ENCODE data around the gene SFPQ. TPM values are rescaled to one million over a fixed set of nuclear protein-coding genes. Genes with fewer than 3 reads are reported as not detected.
A peak's percentile ranks its signal among the peaks of the same experiment; 100 is the strongest.

The SFPQ gene
- total and polyA plus RNA-seq, 12 donors, result 80.0 to 224 (median 95.2) TPM

DNA sequence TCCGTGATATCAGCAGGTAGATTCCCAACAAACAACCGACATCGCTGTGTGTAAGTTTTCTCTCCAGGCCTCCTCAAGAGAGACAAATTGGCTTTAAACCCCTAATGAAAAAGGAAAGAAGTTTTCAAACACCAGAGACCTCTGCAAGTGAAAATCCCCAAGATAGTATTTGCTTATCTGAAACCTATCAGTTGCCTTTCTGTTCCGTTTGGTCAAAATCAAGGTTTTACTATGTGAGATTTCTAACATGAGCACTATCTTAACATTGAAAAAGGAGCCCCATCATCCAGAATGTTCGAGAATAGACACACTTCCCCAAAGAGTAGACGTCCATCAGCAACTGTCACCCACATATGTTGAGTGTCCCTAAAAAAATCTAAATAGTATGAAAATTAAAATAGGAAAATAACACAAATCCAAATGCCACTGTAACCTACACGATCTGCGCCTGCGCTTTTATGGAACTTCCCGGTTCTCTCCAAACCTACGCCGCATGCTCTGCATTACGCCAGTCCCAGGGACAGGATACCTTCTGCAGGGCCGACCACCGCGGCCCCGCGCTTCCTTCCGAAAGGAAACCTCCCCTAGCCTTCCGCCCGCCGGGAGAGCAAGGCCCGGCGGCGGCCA, 1.4 kb downstream of the SFPQ start:
- H3K27ac ChIP-seq, result peak overlapping the region in 9 of 10 donors; percentile 97 to 100 (median 99)
- H3K4me1 ChIP-seq, result peaks cover 12 to 55% (median 52%) of the 10 kb centered on the region in 9 donors
- no peak for DNase-seq
- no peak for ATAC-seq
- peak overlapping the region; percentile 82 to 100 (median 98) for H3K4me3 ChIP-seq
- no peaks in the 10 kb centered on the region for H3K27me3 ChIP-seq
- TF ChIP-seq, protein P1, sequence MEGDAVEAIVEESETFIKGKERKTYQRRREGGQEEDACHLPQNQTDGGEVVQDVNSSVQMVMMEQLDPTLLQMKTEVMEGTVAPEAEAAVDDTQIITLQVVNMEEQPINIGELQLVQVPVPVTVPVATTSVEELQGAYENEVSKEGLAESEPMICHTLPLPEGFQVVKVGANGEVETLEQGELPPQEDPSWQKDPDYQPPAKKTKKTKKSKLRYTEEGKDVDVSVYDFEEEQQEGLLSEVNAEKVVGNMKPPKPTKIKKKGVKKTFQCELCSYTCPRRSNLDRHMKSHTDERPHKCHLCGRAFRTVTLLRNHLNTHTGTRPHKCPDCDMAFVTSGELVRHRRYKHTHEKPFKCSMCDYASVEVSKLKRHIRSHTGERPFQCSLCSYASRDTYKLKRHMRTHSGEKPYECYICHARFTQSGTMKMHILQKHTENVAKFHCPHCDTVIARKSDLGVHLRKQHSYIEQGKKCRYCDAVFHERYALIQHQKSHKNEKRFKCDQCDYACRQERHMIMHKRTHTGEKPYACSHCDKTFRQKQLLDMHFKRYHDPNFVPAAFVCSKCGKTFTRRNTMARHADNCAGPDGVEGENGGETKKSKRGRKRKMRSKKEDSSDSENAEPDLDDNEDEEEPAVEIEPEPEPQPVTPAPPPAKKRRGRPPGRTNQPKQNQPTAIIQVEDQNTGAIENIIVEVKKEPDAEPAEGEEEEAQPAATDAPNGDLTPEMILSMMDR (IDR thresholded peaks at IDR 0.05), result no peak
- no peaks in the 10 kb centered on the region for H3K9me3 ChIP-seq
- intact Hi-C loops (cut with DNase I), result loop anchor here in 5 of 10 donors (5.0 to 10.0 kb wide), 4 partner anchors 73 to 371 kb away; partner anchors contain the start of genes KIAA0319L (in 2 of the 5), NCDN (in 2 of the 5) and ZMYM4 (in 2 of the 5)
- 0% methylated on average over 25 of the region's 25 CpGs for WGBS, 2 donors
- H3K36me3 ChIP-seq, result peaks cover 0 to 55% (median 45%) of the 10 kb centered on the region in 9 donors

DNA sequence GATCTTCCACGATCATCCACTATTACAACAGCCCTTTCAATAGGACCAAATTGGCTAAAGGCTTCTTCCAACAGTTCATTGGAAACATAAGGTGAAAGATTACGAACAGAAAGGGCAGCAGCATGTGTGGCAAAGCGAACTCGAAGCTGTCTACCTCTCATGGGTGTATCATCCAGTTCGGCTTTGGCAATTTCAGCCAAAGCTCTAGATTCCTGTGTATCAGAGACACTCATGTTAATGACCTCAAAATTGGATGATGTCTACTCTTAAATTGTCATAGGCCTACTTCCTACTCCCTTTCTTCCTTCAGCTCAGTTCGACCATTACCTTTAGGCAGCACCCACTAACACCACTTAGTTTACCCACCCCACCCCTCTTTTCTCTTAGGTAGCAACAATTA, 2.2 kb downstream of the SFPQ start:
- intact Hi-C loops (cut with DNase I), result loop anchor here in 5 of 10 donors (5.0 to 10.0 kb wide), 4 partner anchors 74 to 372 kb away; partner anchors contain the start of genes KIAA0319L (in 2 of the 5), NCDN (in 2 of the 5) and ZMYM4 (in 2 of the 5)
- peak overlapping the region in 5 of 10 donors; percentile 99 to 100 (median 100) for H3K27ac ChIP-seq
- no peak for ATAC-seq
- TF ChIP-seq, protein P1 (IDR thresholded peaks at IDR 0.05), result no peak
- no peaks in the 10 kb centered on the region for H3K9me3 ChIP-seq
- 5 to 8% methylated on average over 6 of the region's 6 CpGs for WGBS, 2 donors
- no peaks in the 10 kb centered on the region for H3K27me3 ChIP-seq
- H3K4me1 ChIP-seq, result peaks cover 17 to 62% (median 59%) of the 10 kb centered on the region in 9 donors
- H3K36me3 ChIP-seq, result peaks cover 0 to 63% (median 52%) of the 10 kb centered on the region in 9 donors
- DNase-seq, result no peak
- peak overlapping the region; percentile 82 to 100 (median 98) for H3K4me3 ChIP-seq

DNA sequence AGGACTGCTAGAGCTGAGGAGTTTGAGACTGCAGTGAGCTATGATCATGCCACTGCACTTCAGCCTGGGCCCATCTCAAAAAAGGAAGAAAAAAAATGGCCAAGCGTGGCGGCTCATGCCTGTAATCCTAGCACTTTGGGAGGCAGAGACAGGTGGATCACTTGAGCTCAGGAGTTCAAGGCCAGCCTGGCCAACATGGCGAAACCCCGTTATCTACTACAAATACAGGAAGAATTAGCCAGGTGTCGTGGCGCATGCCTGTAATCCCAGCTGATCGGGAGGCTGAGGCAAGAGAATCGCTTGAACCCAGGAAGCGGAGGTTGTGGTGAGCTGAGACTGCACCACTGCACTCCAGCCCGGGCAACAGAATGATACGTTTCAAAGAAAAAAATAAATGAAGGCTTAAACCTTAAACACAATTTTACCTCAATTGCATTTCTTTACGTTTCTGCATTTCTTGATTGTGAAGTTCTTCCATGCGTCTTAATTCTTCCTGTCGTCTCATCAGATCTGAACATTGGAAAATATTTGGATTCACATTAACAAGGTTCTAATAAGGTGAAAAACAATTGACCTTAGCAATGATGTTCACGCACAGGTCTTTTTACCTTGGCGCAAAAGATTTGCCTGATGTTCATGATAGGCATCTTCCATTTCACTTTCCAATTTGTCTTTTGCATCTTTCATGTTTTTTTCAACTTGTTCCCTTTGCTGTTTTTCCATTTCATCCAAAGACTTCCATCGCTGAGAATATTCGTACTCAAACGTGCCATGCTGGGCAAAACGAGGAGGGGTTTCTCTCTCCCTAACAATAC, 4.2 kb downstream of the SFPQ start:
- H3K4me1 ChIP-seq, result peaks cover 17 to 80% (median 68%) of the 10 kb centered on the region in 9 donors
- WGBS, 2 donors, result 72 to 73% methylated on average over 20 of the region's 20 CpGs
- DNase-seq, result no peak
- H3K27ac ChIP-seq, result no peak overlapping the region
- TF ChIP-seq, protein P1 (IDR thresholded peaks at IDR 0.05), result no peak
- H3K36me3 ChIP-seq, result peaks cover 0 to 83% (median 72%) of the 10 kb centered on the region in 9 donors
- peak overlapping the region in 3 of 10 donors; percentile 82 to 100 (median 99) for H3K4me3 ChIP-seq
- no peaks in the 10 kb centered on the region for H3K27me3 ChIP-seq
- no peak for ATAC-seq
- intact Hi-C loops (cut with DNase I), result loop anchor here in 1 of 10 donors (10.0 kb wide), 1 partner anchor 154 kb away; the partner anchor contains the start of gene ZMYM6
- H3K9me3 ChIP-seq, result no peaks in the 10 kb centered on the region

DNA sequence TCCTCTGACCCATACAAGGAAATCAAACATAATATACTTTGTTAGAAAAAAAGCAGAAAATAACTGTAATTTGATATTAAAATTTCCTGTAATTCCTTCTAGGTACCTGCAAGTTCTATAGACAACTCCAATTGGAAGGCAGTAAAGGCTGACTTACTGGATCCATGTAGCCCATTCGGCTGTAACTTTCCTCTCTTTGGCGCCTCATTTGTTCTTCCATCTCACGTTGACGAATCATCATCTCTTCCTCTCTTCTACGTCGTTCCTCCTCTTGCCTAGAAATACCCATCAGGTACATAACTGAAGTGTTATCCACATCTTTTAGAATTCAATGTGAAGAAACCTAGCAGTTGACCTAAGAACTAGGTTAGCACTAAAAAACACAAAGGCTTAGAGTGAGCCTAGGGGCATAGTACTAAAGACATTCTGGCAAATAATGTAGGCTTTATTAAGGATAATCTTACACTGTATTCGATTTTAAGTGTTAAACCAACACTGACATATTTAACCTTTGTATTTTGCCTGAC, 5.1 kb downstream of the SFPQ start:
- intact Hi-C loops (cut with DNase I), result loop anchor here in 1 of 10 donors (10.0 kb wide), 1 partner anchor 153 kb away; the partner anchor contains the start of gene ZMYM6

More for the DNA sequence above, 5.1 kb downstream of the SFPQ start:
- no peak overlapping the region for H3K4me3 ChIP-seq
- no peak overlapping the region for H3K27ac ChIP-seq
- DNase-seq (no peak), ATAC-seq (no peak)
- no peaks in the 10 kb centered on the region for H3K27me3 ChIP-seq
- peaks cover 15 to 84% (median 68%) of the 10 kb centered on the region in 9 donors for H3K4me1 ChIP-seq
- H3K36me3 ChIP-seq, result peaks cover 0 to 92% (median 81%) of the 10 kb centered on the region in 9 donors
- no peaks in the 10 kb centered on the region for H3K9me3 ChIP-seq
- WGBS, 2 donors, result 62 to 67% methylated on average over 7 of the region's 7 CpGs
- TF ChIP-seq, protein P1 (IDR thresholded peaks at IDR 0.05), result no peak

Data from heart right ventricle (tissue), 16 donors.